Activated CD8-positive, alpha-beta memory T cell treated with anti-CD3 and anti-CD28 coated beads, Interleukin-2, amount 50 U/mL, for 4 hours (primary cell): ENCODE measurements around the gene GRWD1.

ENCODE experiments used
- DNase-seq: peaks from one replicate; pipeline ENCODE4 v3.0.0-alpha.2; 2020

Gene GRWD1

GRCh38 chr19:48428670-48429069 is 17.1 kb upstream of the GRWD1 start:
- no peak for DNase-seq

DNA sequence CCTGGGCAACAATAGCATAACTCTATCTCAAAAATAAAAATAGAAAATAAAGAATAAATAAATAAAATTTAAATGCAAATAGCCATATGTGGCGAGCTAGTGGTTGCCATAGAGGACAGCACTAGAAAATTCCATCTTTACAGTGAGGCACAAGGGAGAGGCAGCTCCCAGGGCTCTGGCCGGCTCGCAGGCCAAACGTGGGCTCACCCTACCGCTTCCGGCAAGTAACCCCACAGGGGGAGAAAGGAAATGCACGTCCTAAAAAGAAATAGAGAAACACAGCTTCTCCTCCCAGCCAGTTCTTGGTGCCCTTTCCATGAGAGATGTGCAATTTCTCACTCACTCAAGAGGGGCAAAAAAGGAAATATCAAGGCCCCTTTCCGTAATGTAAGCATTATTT is 12.4 kb upstream of the GRWD1 start:
- DNase-seq = no peak

GRCh38 chr19:48436586-48436985 is 9.2 kb upstream of the GRWD1 start:
- DNase-seq = no peak

GRCh38 chr19:48441360-48442050 is 4.3 kb upstream of the GRWD1 start:
- DNase-seq = no peak

DNA sequence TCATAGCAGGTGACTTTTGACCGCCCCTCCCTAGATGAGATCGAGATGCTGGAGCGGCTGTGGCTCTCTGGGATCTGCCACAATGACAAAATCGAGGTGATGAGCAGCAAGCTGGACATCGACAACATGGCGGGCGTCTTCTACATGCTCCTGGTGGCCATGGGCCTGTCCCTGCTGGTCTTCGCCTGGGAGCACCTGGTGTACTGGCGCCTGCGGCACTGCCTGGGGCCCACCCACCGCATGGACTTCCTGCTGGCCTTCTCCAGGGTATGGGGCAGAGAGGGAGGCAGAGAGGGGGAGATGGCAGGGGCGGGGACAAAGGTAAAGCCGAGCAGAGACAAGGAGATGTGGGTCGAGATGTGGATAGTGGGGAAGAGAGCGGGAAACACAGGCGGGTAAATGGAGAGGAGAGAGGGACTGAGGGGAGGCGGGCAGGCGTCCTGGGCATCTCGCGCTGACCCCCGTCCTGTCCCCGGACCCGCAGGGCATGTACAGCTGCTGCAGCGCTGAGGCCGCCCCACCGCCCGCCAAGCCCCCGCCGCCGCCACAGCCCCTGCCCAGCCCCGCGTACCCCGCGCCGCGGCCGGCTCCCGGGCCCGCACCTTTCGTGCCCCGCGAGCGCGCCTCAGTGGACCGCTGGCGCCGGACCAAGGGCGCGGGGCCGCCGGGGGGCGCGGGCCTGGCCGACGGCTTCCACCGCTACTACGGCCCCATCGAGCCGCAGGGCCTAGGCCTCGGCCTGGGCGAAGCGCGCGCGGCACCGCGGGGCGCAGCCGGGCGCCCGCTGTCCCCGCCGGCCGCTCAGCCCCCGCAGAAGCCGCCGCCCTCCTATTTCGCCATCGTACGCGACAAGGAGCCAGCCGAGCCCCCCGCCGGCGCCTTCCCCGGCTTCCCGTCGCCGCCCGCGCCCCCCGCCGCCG is 3.4 kb upstream of the GRWD1 start:
- DNase-seq = no peak

DNA sequence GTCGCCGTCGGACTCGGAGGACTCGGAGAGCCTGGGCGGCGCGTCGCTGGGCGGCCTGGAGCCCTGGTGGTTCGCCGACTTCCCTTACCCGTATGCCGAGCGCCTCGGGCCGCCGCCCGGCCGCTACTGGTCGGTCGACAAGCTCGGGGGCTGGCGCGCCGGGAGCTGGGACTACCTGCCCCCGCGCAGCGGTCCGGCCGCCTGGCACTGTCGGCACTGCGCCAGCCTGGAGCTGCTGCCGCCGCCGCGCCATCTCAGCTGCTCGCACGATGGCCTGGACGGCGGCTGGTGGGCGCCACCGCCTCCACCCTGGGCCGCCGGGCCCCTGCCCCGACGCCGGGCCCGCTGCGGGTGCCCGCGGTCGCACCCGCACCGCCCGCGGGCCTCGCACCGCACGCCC is 2.5 kb upstream of the GRWD1 start:
- no peak for DNase-seq

DNA sequence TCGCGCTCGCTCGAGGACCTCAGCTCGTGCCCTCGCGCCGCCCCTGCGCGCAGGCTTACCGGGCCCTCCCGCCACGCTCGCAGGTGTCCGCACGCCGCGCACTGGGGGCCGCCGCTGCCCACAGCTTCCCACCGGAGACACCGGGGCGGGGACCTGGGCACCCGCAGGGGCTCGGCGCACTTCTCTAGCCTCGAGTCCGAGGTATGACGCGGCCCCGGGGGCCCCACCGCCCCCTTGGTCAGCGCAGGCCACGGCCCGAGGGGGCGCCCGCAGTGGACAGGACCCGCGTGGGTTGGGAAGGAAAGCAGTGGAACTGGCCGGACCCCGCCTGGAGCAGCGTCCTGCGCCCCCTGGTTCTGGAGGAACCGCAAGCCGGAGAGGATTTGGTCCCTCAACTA is 2.1 kb upstream of the GRWD1 start:
- DNase-seq = no peak

DNA sequence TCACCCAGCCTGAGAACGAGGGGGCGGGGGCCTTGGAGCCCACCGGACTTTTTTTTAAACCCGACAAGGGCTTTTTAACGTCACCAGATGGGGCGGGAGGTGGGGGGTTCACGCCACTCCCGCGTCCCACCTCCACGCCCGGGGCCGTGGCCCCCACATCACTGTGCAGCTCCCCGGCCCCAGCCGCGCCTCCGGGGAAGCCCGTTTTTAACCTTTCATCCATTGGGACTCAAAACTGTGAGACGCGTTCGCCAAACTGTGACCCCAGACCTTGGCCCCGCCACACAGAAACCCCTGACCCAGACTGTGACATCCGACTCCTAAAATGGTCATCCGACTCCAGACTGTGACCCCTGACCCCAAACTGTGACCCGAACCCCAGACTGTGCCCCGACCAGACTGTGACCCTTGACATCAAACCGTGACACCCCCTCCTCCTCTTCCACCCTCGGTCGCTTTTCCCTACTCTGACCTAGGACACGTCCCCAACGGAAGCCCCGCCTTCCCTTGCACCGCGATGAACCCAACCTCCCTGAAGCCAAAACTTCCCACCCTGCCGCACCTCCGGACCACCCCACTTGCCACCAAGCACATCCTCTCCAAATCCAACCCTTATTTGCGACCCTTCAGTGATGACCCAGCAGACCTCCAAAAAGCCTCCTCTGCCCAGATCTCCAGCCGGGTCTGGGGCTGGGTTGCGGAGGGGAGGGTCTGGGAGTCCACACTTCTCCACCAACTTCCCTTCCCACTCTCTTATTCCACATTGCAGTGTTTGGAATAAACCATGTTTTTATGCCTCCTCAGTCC is 1.5 kb upstream of the GRWD1 start:
- no peak for DNase-seq

- DNase-seq = no peak
These were observed 915 bp upstream of the GRWD1 start for GRCh38 chr19:48444936-48445200.

DNA sequence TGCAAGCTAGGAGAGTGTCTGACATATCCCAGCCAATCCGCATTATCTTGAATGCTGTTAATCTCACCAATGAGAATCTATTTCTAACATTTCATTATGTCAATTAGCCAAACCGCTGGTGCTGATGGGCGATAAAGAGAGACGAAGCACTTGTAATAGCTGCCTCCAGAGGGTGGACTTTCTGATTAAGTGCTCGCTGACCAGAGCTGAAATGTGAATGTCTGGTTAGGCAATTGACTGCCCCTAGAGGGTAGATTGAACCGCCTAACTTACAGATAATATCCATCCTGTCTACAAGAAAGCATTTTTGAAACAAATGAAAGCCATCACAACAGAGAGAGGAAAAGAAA is 552 bp upstream of the GRWD1 start:
- no peak for DNase-seq

DNA sequence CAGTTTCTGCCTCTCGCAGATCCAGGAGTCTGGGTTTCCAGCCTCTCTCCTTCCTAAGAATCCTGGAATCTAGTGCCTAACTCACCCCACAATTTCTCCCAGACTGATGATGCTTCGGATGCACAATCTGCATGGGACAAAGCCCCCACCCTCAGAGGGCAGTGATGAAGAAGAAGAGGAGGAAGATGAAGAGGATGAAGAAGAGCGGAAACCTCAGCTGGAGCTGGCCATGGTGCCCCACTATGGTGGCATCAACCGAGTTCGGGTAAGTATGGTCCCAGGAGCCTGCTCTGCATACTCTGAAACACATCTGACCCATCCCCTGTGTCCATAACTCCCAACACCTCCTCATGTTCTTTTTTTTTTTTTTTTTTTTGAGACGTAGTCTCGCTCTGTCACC is 796 bp downstream of the GRWD1 start:
- no peak for DNase-seq

DNA sequence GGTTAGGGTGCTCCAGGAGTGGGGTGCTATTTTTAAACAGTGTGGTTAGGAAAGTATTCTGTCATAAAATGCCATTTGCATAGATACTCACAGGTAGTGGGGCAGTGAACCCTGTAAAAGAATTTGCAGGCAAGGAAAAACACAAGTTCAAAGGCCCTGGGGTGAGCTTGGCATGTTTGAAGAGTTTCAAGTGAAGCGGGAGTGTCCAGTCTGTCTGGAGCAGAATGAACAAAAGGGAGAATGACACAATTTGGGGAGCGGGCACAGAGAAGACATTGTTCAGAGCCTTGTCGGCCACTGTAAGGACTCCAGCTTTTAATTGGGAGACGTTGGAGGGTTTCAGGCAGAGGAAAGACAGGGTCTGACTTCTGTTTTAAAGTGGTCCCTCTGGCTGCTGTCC is 2.8 kb downstream of the GRWD1 start:
- no peak for DNase-seq

DNA sequence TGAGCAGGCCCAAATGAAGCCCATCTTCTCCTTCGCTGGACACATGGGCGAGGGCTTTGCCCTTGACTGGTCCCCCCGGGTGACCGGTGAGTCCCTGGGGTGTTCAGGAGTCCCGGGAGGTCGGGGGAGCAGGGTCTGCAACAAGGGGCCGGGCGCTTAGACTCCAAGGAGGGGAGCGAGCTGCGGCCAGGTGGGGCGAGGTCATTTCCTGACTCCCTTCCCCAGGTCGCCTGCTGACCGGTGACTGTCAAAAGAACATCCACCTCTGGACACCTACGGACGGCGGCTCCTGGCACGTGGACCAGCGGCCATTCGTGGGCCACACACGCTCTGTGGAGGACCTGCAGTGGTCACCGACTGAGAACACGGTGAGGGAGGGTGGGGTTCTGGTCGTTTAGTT is 4.7 kb downstream of the GRWD1 start:
- no peak for DNase-seq

- no peak for DNase-seq
These were observed 5.1 kb downstream of the GRWD1 start for GRCh38 chr19:48450863-48451262.

- no peak for DNase-seq
These were observed 5.8 kb downstream of the GRWD1 start for GRCh38 chr19:48451624-48452023.

GRCh38 chr19:48452289-48453190 is 6.8 kb downstream of the GRWD1 start:
- DNase-seq = no peak

DNA sequence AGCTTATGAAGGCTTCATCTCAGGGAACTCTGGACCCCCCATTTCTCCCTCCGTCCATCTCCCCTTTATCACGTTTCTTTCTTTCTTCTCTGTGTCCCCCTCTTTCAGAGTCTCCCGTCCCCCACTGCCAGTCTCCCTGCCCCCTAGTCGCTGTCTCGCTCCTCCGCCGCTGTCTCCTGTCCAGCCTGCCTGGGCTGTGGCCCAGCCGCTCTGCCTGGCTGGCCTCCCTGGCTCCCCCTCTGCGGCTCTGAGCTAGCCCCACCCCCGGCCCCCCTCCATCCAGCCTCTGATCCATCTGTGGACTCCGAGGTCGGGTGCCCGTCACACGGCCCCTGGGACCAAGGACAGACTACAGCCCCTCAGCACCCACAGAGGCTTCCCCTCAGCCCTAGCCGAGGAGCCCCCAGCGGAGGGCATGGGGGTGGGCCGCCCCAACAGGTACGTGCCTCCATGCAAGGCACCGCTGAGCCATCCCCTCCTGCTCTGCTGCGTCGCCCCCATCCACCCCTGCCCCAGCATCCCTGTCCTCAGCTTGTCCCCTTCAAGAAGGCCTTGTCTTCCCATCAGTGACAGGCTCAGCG is 8.5 kb downstream of the GRWD1 start:
- DNase-seq = no peak

- no peak for DNase-seq
These were observed 9.6 kb downstream of the GRWD1 start, which contains the start of gene KCNJ14 for GRCh38 chr19:48455171-48455907. TSS of gene KCNJ14 (plus strand) at chr19:48455574. CDS start at chr19:48461725, 6,151 bp downstream.

GRCh38 chr19:48455908-48456562 is 10.3 kb downstream of the GRWD1 start:
- no peak for DNase-seq

DNA sequence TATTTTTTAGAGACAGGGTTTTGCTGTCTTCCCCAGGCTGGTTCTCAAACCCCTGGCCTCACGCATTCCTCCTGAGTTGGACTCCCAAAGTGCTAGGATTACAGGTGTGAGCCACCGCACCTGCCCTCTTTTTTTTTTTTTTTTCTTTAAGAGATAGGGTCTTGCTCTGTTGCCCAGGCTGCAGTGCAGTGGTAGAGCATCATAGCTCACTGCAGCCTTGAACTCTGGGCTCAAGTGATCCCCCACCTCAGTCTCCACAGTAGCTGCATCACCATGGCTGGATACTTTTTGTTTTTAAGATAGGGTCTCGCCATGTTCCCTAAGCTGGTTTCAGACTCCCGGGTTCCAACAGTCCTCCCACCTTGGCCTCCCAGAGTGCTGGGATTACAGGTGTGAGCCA is 11.1 kb downstream of the GRWD1 start:
- no peak for DNase-seq

GRCh38 chr19:48458016-48458415 is 12.2 kb downstream of the GRWD1 start:
- no peak for DNase-seq
